K562 (cell line): ENCODE results near the gene NHSL2. TPM values are rescaled to one million over a fixed set of nuclear protein-coding genes. Genes with fewer than 3 reads are reported as not detected.

Experiments
- ATAC-seq: fragments of 200-7000 bp; cut with Tn5 transposase; 3 replicates; pipeline ENCODE4 v1.9.1; 2020; ENCODE audit warnings: moderate library complexity
- BruUV-seq: library from RNA; stranded (reverse); fragments of 400-500 nt; replicated peaks from 2 replicates; lab custom pipeline; 2021; lab: Mats Ljungman, UMichigan
- CTCF ChIA-PET: fragments of 300-600 bp; formaldehyde crosslinking; extraction: SDS; loops from one replicate; lab custom pipeline; 2021; ENCODE audit warnings: low intra/inter-chr PET ratio; lab: Yijun Ruan, JAX
- POLR2A ChIA-PET: fragments of 300-600, 350-650 bp; sonication (Branson Sonifier 250); formaldehyde crosslinking; extraction: SDS; loops from one replicate; lab custom pipeline; 2021; ENCODE audit warnings: antibody characterized with exemption, inconsistent platforms; lab: Yijun Ruan, JAX
- DNase-seq, 4 experiments: peaks; one replicate each; pipeline versions ENCODE4 v3.0.0 to v3.0.0-alpha.2; 2011 to 2018; ENCODE audit warnings: low spot score in 3 of 4, mixed read lengths in 3 of 4; ENCODE audit errors: extremely low read depth in 1 of 4
- FAIRE-seq: peaks from 2 replicates; lab custom pipeline; 2011; peaks lifted over from hg19 to GRCh38; lab: Jason Lieb, UNC
- H2AFZ ChIP-seq: 2 replicates; pipeline ENCODE4 v1.6.0; 2011; ENCODE audit warnings: low read depth, low read length, control low read depth, inconsistent platforms
- H3K27ac ChIP-seq: fragments of 200-600 bp; 3 replicates; pipeline ENCODE4 v1.8.0; 2011; ENCODE audit warnings: low read depth, mild to moderate bottlenecking, control low read depth, inconsistent platforms, low read length, moderate library complexity, mixed read lengths; ENCODE audit errors: extremely low read depth
- H3K27me3 ChIP-seq, 2 experiments: fragments of 300-600 bp in 1 of 2; 2 replicates in 1 of 2; 3 replicates in 1 of 2; pipeline versions ENCODE4 v1.6.0 to v1.8.0; 2011; ENCODE audit warnings: inconsistent platforms in 2 of 2, low read length in 2 of 2, mild to moderate bottlenecking in 1 of 2, mixed read lengths in 1 of 2, moderate library complexity in 1 of 2; ENCODE audit not compliant: control insufficient read depth in 2 of 2, insufficient read depth in 2 of 2
- H3K36me3 ChIP-seq: fragments of 300-600 bp; 3 replicates; pipeline ENCODE4 v1.8.0; 2011; ENCODE audit warnings: mild to moderate bottlenecking, low read length, inconsistent platforms; ENCODE audit not compliant: control insufficient read depth, insufficient read depth
- H3K4me1 ChIP-seq, 2 experiments: fragments of 200-600 bp in 1 of 2; replicated peaks in 1 of 2; 2 replicates in 1 of 2; 3 replicates in 1 of 2; pipeline versions ENCODE4 v1.5.1 to v1.8.0; 2011; ENCODE audit warnings: inconsistent platforms in 2 of 2, low read length in 2 of 2, mild to moderate bottlenecking in 1 of 2, mixed read lengths in 1 of 2, moderate library complexity in 1 of 2; ENCODE audit not compliant: control insufficient read depth in 2 of 2, insufficient read depth in 2 of 2
- H3K4me2 ChIP-seq: 2 replicates; pipeline ENCODE4 v1.6.1; 2011; ENCODE audit warnings: low read length, control low read depth, inconsistent platforms, mixed read lengths; ENCODE audit not compliant: insufficient read depth
- H3K4me3 ChIP-seq: fragments of 200-600 bp; sonication (generic), shearing (Covaris generic); 2 replicates; pipeline ENCODE4 v1.5.1; 2016; ENCODE audit warnings: control low read depth, inconsistent platforms
- H3K79me2 ChIP-seq: fragments of 200-600 bp; 3 replicates; pipeline ENCODE4 v1.8.0; 2011; ENCODE audit warnings: low read length, inconsistent platforms; ENCODE audit not compliant: control insufficient read depth, insufficient read depth
- H3K9ac ChIP-seq, 2 experiments: 2 replicates each; pipeline versions ENCODE4 v1.6.0 to v1.6.1; 2011; ENCODE audit warnings: low read depth in 2 of 2, low read length in 2 of 2, control low read depth in 1 of 2, inconsistent platforms in 1 of 2, mild to moderate bottlenecking in 1 of 2, mixed read lengths in 1 of 2; ENCODE audit not compliant: insufficient read depth in 1 of 2
- H3K9me1 ChIP-seq: one replicate; pipeline ENCODE4 v1.6.0; 2011; ENCODE audit warnings: inconsistent platforms, mild to moderate bottlenecking, low read length, moderate library complexity; ENCODE audit not compliant: control insufficient read depth, insufficient read depth
- H3K9me3 ChIP-seq: replicated peaks from 2 replicates; pipeline ENCODE4 v1.5.1; 2011; ENCODE audit warnings: low read depth, low read length, inconsistent platforms; ENCODE audit not compliant: control insufficient read depth, insufficient read depth
- H4K20me1 ChIP-seq: replicated peaks from 2 replicates; pipeline ENCODE4 v1.6.1; 2011; ENCODE audit warnings: low read length, inconsistent platforms, mixed read lengths; ENCODE audit not compliant: control insufficient read depth, insufficient read depth
- E2F5 ChIP-seq: sonication (generic); formaldehyde crosslinking; IDR thresholded peaks from 2 replicates; pipeline ENCODE4 v1.8.0; 2022; ENCODE audit warnings: mild to moderate bottlenecking, missing genetic modification reagents
- EP300 ChIP-seq: IDR thresholded peaks from 2 replicates; pipeline ENCODE4 v1.6.1; 2012; ENCODE audit warnings: low read length, improper control_type of control experiment
- ESRRA ChIP-seq: fragments of 450-650 bp; IDR thresholded peaks from 2 replicates; pipeline ENCODE4 v1.6.1; 2014; ENCODE audit warnings: low read depth, mild to moderate bottlenecking, moderate library complexity, borderline replicate concordance
- MCM5 ChIP-seq: fragments of 450-650 bp; IDR thresholded peaks from 2 replicates; pipeline ENCODE4 v1.6.1; 2016; ENCODE audit warnings: low read depth
- MLX ChIP-seq, 2 experiments: fragments of 450-650 bp in 1 of 2; sonication (generic) in 1 of 2; formaldehyde crosslinking; conservative IDR thresholded peaks; 2 replicates each; pipeline versions ENCODE4 v1.4.0 to v1.8.1; 2020 to 2022; ENCODE audit warnings: mild to moderate bottlenecking in 1 of 2, missing genetic modification reagents in 1 of 2
- RUNX1 ChIP-seq: sonication (generic); IDR thresholded peaks from 2 replicates; pipeline ENCODE4 v1.6.1; 2016; ENCODE audit warnings: antibody characterized with exemption, low read depth
- TEAD4 ChIP-seq, 2 experiments: sonication (generic) in 1 of 2; formaldehyde crosslinking in 1 of 2; IDR thresholded peaks; 2 replicates each; pipeline versions ENCODE4 v1.6.1 to v1.8.0; 2012 to 2022; ENCODE audit warnings: borderline replicate concordance in 1 of 2, inconsistent platforms in 1 of 2, low read length in 1 of 2, mild to moderate bottlenecking in 1 of 2, missing genetic modification reagents in 1 of 2
- TFAP4 ChIP-seq: sonication (generic); formaldehyde crosslinking; IDR thresholded peaks from 2 replicates; pipeline ENCODE4 v1.8.0; 2022; ENCODE audit warnings: missing genetic modification reagents, mild to moderate bottlenecking, moderate library complexity, borderline replicate concordance
- THRB ChIP-seq: fragments of 450-650 bp; formaldehyde crosslinking; conservative IDR thresholded peaks from 2 replicates; pipeline ENCODE4 v1.4.0; 2022; ENCODE audit warnings: mild to moderate bottlenecking, missing genetic modification characterization
- ZBTB33 ChIP-seq: sonication (generic); formaldehyde crosslinking; IDR thresholded peaks from 2 replicates; pipeline ENCODE4 v1.8.1; 2023; ENCODE audit warnings: mild to moderate bottlenecking, missing genetic modification reagents
- ZC3H4 ChIP-seq: sonication (generic); formaldehyde crosslinking; IDR thresholded peaks from 2 replicates; pipeline ENCODE4 v1.9.0; 2021; ENCODE audit warnings: missing genetic modification reagents, borderline replicate concordance
- ZFX ChIP-seq: sonication (generic); formaldehyde crosslinking; IDR thresholded peaks from 2 replicates; pipeline ENCODE4 v1.8.0; 2022; ENCODE audit warnings: mild to moderate bottlenecking, missing genetic modification reagents, moderate library complexity
- ZNF217 ChIP-seq: sonication (generic); formaldehyde crosslinking; IDR thresholded peaks from 2 replicates; pipeline ENCODE4 v1.8.0; 2022; ENCODE audit warnings: mild to moderate bottlenecking, missing genetic modification reagents
- ZNF263 ChIP-seq: sonication (generic); formaldehyde crosslinking; IDR thresholded peaks from 2 replicates; pipeline ENCODE4 v1.8.0; 2022; ENCODE audit warnings: mild to moderate bottlenecking, missing genetic modification reagents, borderline replicate concordance
- ZNF316 ChIP-seq: fragments of 450-650 bp; IDR thresholded peaks from 2 replicates; pipeline ENCODE4 v1.6.1; 2016
- WGBS: fragments of 100-300 bp; shearing (Covaris generic); methylation state at CpG from one replicate; pipeline ENCODE4 v1.1.6; 2016; ENCODE audit warnings: low coverage, mixed read lengths; ENCODE audit not compliant: insufficient coverage; ENCODE audit errors: missing lambda C conversion rate; 5-methylcytosine and 5-hydroxymethylcytosine counted together
- in situ Hi-C: fragments of 300-500 bp; cut with MboI; formaldehyde crosslinking; loops from 4 replicates; pipeline ENCODE4 v1.15.0; 2018; ENCODE audit warnings: inconsistent platforms, mixed read lengths
- intact Hi-C: fragments of 100-400 bp; cut with micrococcal nuclease; formaldehyde crosslinking; loops from 2 replicates; pipeline ENCODE4 v1.14.2; 2022
- polyA plus RNA-seq, 8 experiments: library from polyadenylated mRNA; depleted of rRNA in 4 of 8; stranded (reverse) in 5 of 8; unstranded in 3 of 8; fragments of >200 nt; fragmentation: Nextera tagmentation in 2 of 8; fragmentation: Illumina TruSeq in 1 of 8; extraction: Ambion mirVana in 2 of 8; extraction: Trizol in 1 of 8; gene quantifications; 2 replicates each; pipeline versions ENCODE4 v1.2.1 to v1.2.3, GENCODE V29; 2011 to 2014; ENCODE audit warnings: inconsistent platforms in 1 of 8, missing spikeins in 1 of 8
- total RNA-seq, 7 experiments: library from RNA; depleted of rRNA in 6 of 7; stranded (reverse); fragments of >200 nt in 6 of 7; fragmentation: Illumina TruSeq in 2 of 7; extraction: Trizol in 2 of 7; gene quantifications; 2 replicates each; pipeline versions ENCODE4 v1.2.1 to v1.2.3, GENCODE V29; 2011 to 2021; ENCODE audit warnings: low replicate concordance in 1 of 7

Gene NHSL2
- total and polyA plus RNA-seq, 9 of the 15 experiments (the other 6 are each of a cell fraction or from before 2014, with no cell fraction given), result 0.02 TPM; not detected in 8

- peak; percentile 60; the same call in 1 of the 2 replicates for TF ChIP-seq ZNF316
- TF ChIP-seq ZFX (CRISPR knock-in tag), result no peak
- 0 out of 2 replicates have a peak, but pooled peaks have one; percentile 15 for TF ChIP-seq ESRRA
- no peak for TF ChIP-seq ZC3H4
- no peak for TF ChIP-seq MCM5
- no peak for TF ChIP-seq MLX (CRISPR knock-in tag; conservative IDR thresholded peaks at IDR 0.05)
These were observed 84.5 kb downstream of the NHSL2 start (continued) for GRCh38 chrX:71995122-71995521.

- no peak overlapping the region for H3K4me2 ChIP-seq
- no peaks in the 10 kb centered on the region for H3K9me3 ChIP-seq
- in situ Hi-C loops (no loop called here), intact Hi-C loops (no loop called here)
- ChIA-PET POLR2A (no interaction called here), CTCF (no interaction called here)
- no peaks in the 10 kb centered on the region for H3K36me3 ChIP-seq
- H3K9ac ChIP-seq, result no peak overlapping the region
- 4% methylated on average over 3 of the region's 3 CpGs for WGBS
- no peak overlapping the region for H2AFZ ChIP-seq
- H4K20me1 ChIP-seq, result no peaks in the 10 kb centered on the region
- no peaks in the 10 kb centered on the region for H3K4me1 ChIP-seq
- no peaks in the 10 kb centered on the region for H3K79me2 ChIP-seq
- H3K9me1 ChIP-seq, result no peaks in the 10 kb centered on the region
- FAIRE-seq (no peak), ATAC-seq (no peak), DNase-seq (no peak)
- H3K27me3 ChIP-seq, result peaks cover 0 to 10% of the 10 kb centered on the region in 2 experiments; a peak in 2 of 5 replicates
- H3K4me3 ChIP-seq, result no peak overlapping the region
- H3K27ac ChIP-seq, result no peak overlapping the region
- BruUV-seq, result no TSS peak
- TF ChIP-seq ZNF263 (CRISPR knock-in tag), result no peak
- TF ChIP-seq E2F5 (CRISPR knock-in tag), result no peak
- no peak for TF ChIP-seq ZBTB33 (CRISPR knock-in tag)
- peak; percentile 54; the same call in 1 of the 2 replicates for TF ChIP-seq TEAD4 (IDR thresholded peaks at IDR 0.05; ENCODE audit: low read length)
- TF ChIP-seq TEAD4 (CRISPR knock-in tag; IDR thresholded peaks at IDR 0.05; ENCODE audit: borderline replicate concordance), result no peak
- TF ChIP-seq EP300, result peak; percentile 33; the same call in 1 of the 2 replicates
- peak; percentile 76 for TF ChIP-seq TFAP4
- TF ChIP-seq ZNF217, result no peak
- no peak for TF ChIP-seq THRB (CRISPR knock-in tag)
- no peak for TF ChIP-seq RUNX1
These were observed 85.5 kb downstream of the NHSL2 start for GRCh38 chrX:71996136-71996535.
